IMR-90 (cell line): ENCODE results near the gene AGAP1. TPM values are rescaled to one million over a fixed set of nuclear protein-coding genes. Genes with fewer than 3 reads are reported as not detected.

ENCODE experiments used
- ATAC-seq: fragments of 200-7000 bp; cut with Tn5 transposase; 2 replicates; pipeline ENCODE4 v1.9.1; 2020; ENCODE audit warnings: low read depth, mild to moderate bottlenecking, moderate library complexity
- BruUV-seq: library from RNA; stranded (reverse); fragments of 400-500 nt; replicated peaks from 2 replicates; lab custom pipeline; 2021; lab: Mats Ljungman, UMichigan
- CTCF ChIA-PET: fragments of 300-600 bp; formaldehyde crosslinking; extraction: SDS; loops from one replicate; lab custom pipeline; 2021; ENCODE audit warnings: antibody characterized with exemption; lab: Yijun Ruan, JAX
- POLR2A ChIA-PET: fragments of 300-600 bp; sonication (Branson Sonifier 250); formaldehyde crosslinking; loops from one replicate; lab custom pipeline; 2022; ENCODE audit warnings: antibody characterized with exemption; ENCODE audit not compliant: unreplicated experiment; lab: Charles Lee
- DNase-seq: peaks from one replicate; pipeline ENCODE4 v3.0.0; 2013
- H2AFZ ChIP-seq: replicated peaks from 2 replicates; pipeline ENCODE3; 2013; ENCODE audit warnings: low read length, mild to moderate bottlenecking; ENCODE audit not compliant: poor library complexity
- H2AK5ac ChIP-seq: 2 replicates; pipeline ENCODE4 v1.6.1; 2013; ENCODE audit warnings: low read depth, low read length, inconsistent platforms
- H2AK9ac ChIP-seq: replicated peaks from 2 replicates; pipeline ENCODE3; 2013; ENCODE audit warnings: mild to moderate bottlenecking, low read depth, low read length, moderate library complexity; ENCODE audit not compliant: poor library complexity
- H2BK120ac ChIP-seq: 2 replicates; pipeline ENCODE4 v1.6.1; 2013; ENCODE audit warnings: low read depth, low read length, inconsistent platforms
- H2BK15ac ChIP-seq: 3 replicates; pipeline ENCODE4 v1.6.1; 2013; ENCODE audit warnings: low read depth, low read length, inconsistent platforms
- H2BK20ac ChIP-seq: 2 replicates; pipeline ENCODE4 v1.6.1; 2013; ENCODE audit warnings: low read depth, mild to moderate bottlenecking, inconsistent platforms, low read length, moderate library complexity
- H2BK5ac ChIP-seq: 2 replicates; pipeline ENCODE4 v1.6.1; 2013; ENCODE audit warnings: mild to moderate bottlenecking, low read depth, low read length, inconsistent platforms; ENCODE audit not compliant: poor library complexity, severe bottlenecking
- H3K14ac ChIP-seq: replicated peaks from 2 replicates; pipeline ENCODE4 v1.6.1; 2013; ENCODE audit warnings: low read depth, low read length, inconsistent platforms
- H3K18ac ChIP-seq: 2 replicates; pipeline ENCODE4 v1.6.1; 2013; ENCODE audit warnings: low read depth, low read length, control low read depth
- H3K23ac ChIP-seq: 2 replicates; pipeline ENCODE4 v1.6.1; 2013; ENCODE audit warnings: low read depth, low read length, inconsistent platforms
- H3K27ac ChIP-seq: 2 replicates; pipeline ENCODE4 v1.5.1; 2013; ENCODE audit warnings: mild to moderate bottlenecking, control low read depth, low read length; ENCODE audit not compliant: insufficient read depth
- H3K27me3 ChIP-seq: 2 replicates; pipeline ENCODE4 v1.6.1; 2013; ENCODE audit warnings: low read length; ENCODE audit not compliant: control insufficient read depth, insufficient read depth
- H3K36me3 ChIP-seq: 2 replicates; pipeline ENCODE4 v1.6.1; 2013; ENCODE audit warnings: low read length, mixed read lengths; ENCODE audit not compliant: control insufficient read depth, insufficient read depth
- H3K4ac ChIP-seq: 2 replicates; pipeline ENCODE4 v1.6.1; 2013; ENCODE audit warnings: low read depth, low read length, inconsistent platforms
- H3K4me1 ChIP-seq: 2 replicates; pipeline ENCODE4 v1.6.1; 2013; ENCODE audit warnings: low read length, mixed read lengths; ENCODE audit not compliant: control insufficient read depth, insufficient read depth
- H3K4me2 ChIP-seq: 2 replicates; pipeline ENCODE4 v1.6.1; 2013; ENCODE audit warnings: low read depth, mild to moderate bottlenecking, control low read depth, low read length, moderate library complexity
- H3K4me3 ChIP-seq: 2 replicates; pipeline ENCODE4 v1.5.1; 2013; ENCODE audit warnings: low read depth, mild to moderate bottlenecking, control low read depth, low read length, moderate library complexity; ENCODE audit not compliant: insufficient read depth
- H3K56ac ChIP-seq: 2 replicates; pipeline ENCODE4 v1.6.1; 2013; ENCODE audit warnings: low read length, inconsistent platforms; ENCODE audit not compliant: insufficient read depth; ENCODE audit errors: extremely low read depth
- H3K79me1 ChIP-seq, 2 experiments: 2 replicates each; pipeline ENCODE4 v1.6.1; 2013; ENCODE audit warnings: low read length in 2 of 2, inconsistent platforms in 1 of 2, low read depth in 1 of 2
- H3K9ac ChIP-seq: 2 replicates; pipeline ENCODE4 v1.6.1; 2013; ENCODE audit warnings: low read depth, low read length, control low read depth
- H3K9me1 ChIP-seq: 2 replicates; pipeline ENCODE4 v1.6.1; 2013; ENCODE audit warnings: low read length, inconsistent platforms; ENCODE audit not compliant: insufficient read depth
- H3K9me3 ChIP-seq: 2 replicates; pipeline ENCODE4 v1.6.1; 2013; ENCODE audit warnings: low read length; ENCODE audit not compliant: control insufficient read depth, insufficient read depth
- H4K20me1 ChIP-seq: 2 replicates; pipeline ENCODE4 v1.6.1; 2013; ENCODE audit warnings: low read length, inconsistent platforms; ENCODE audit not compliant: insufficient read depth
- H4K5ac ChIP-seq: 2 replicates; pipeline ENCODE4 v1.6.1; 2013; ENCODE audit warnings: mild to moderate bottlenecking, low read depth, low read length, control low read depth
- H4K8ac ChIP-seq, 2 experiments: 2 replicates each; pipeline ENCODE4 v1.6.1; 2013; ENCODE audit warnings: low read depth in 2 of 2, low read length in 2 of 2, control low read depth in 1 of 2, inconsistent platforms in 1 of 2
- H4K91ac ChIP-seq: 2 replicates; pipeline ENCODE4 v1.6.1; 2013; ENCODE audit warnings: low read depth, low read length, inconsistent platforms; ENCODE audit not compliant: insufficient read depth
- BHLHE40 ChIP-seq: fragments of 150-350 bp; IDR thresholded peaks from 2 replicates; pipeline ENCODE4 v1.6.1; 2016; ENCODE audit warnings: mild to moderate bottlenecking, low read depth, low read length
- CEBPB ChIP-seq: IDR thresholded peaks from 2 replicates; pipeline ENCODE4 v1.6.1; 2012; ENCODE audit warnings: low read depth, low read length, improper control_type of control experiment
- CHD1 ChIP-seq: IDR thresholded peaks from 2 replicates; pipeline ENCODE4 v1.6.1; 2012; ENCODE audit warnings: low read depth, low read length, improper control_type of control experiment
- FOS ChIP-seq: fragments of 150-350 bp; IDR thresholded peaks from 2 replicates; pipeline ENCODE4 v1.6.1; 2016; ENCODE audit warnings: low read depth, low read length
- MAZ ChIP-seq: IDR thresholded peaks from 2 replicates; pipeline ENCODE4 v1.6.1; 2012; ENCODE audit warnings: low read depth, mild to moderate bottlenecking, low read length, improper control_type of control experiment, moderate library complexity, borderline replicate concordance
- NFE2L2 ChIP-seq: fragments of 150-350 bp; IDR thresholded peaks from 2 replicates; pipeline ENCODE4 v1.6.1; 2016; ENCODE audit warnings: low read depth, mild to moderate bottlenecking, low read length
- POLR2A ChIP-seq: IDR thresholded peaks from 2 replicates; pipeline ENCODE4 v1.6.1; 2012; ENCODE audit warnings: mild to moderate bottlenecking, low read depth, low read length
- RAD21 ChIP-seq: IDR thresholded peaks from 2 replicates; pipeline ENCODE4 v1.6.1; 2012; ENCODE audit warnings: low read length, improper control_type of control experiment
- RCOR1 ChIP-seq: IDR thresholded peaks from 2 replicates; pipeline ENCODE4 v1.6.1; 2012; ENCODE audit warnings: mild to moderate bottlenecking, low read length, improper control_type of control experiment; ENCODE audit not compliant: insufficient replicate concordance
- SMC3 ChIP-seq: fragments of 150-350 bp; IDR thresholded peaks from 2 replicates; pipeline ENCODE4 v1.6.1; 2016; ENCODE audit warnings: low read depth, mild to moderate bottlenecking, antibody characterized with exemption, low read length, moderate library complexity
- WGBS, 2 experiments: methylation state at CpG; one replicate each; pipeline versions ENCODE4 v1.1.5 to v1.1.7; 2013; ENCODE audit warnings: missing lambda C conversion rate in 2 of 2; ENCODE audit not compliant: insufficient read length in 1 of 2; ENCODE audit errors: extremely low coverage in 2 of 2; 5-methylcytosine and 5-hydroxymethylcytosine counted together
- dilution Hi-C: fragments of 300-500 bp; cut with HindIII; formaldehyde crosslinking; loops from one replicate; pipeline ENCODE4 v1.14.3; 2018; ENCODE audit warnings: low sequenced_read_pairs; ENCODE audit not compliant: unreplicated experiment
- in situ Hi-C: fragments of 300-500 bp; cut with MboI; formaldehyde crosslinking; loops from 3 replicates; pipeline ENCODE4 v1.14.3; 2019; ENCODE audit warnings: low sequenced_read_pairs, inconsistent platforms, mixed read lengths
- intact Hi-C: fragments of 100-400 bp; cut with micrococcal nuclease; formaldehyde crosslinking; loops from 2 replicates; pipeline ENCODE4 v1.10.0; 2022
- polyA plus RNA-seq, 3 experiments: library from polyadenylated mRNA; depleted of rRNA; stranded (reverse); fragments of >200 nt; gene quantifications; 2 replicates each; pipeline ENCODE4 v1.2.3, GENCODE V29; 2012; ENCODE audit warnings: low replicate concordance in 1 of 3
- total RNA-seq: library from RNA; depleted of rRNA; stranded (reverse); fragments of >200 nt; gene quantifications from 2 replicates; pipeline ENCODE4 v1.2.3, GENCODE V29; 2012
- TF ChIP-seq, protein P1 (sequence below): conservative IDR thresholded peaks from 2 replicates; pipeline ENCODE4 v1.5.1; 2012; ENCODE audit warnings: mild to moderate bottlenecking, low read depth, low read length, improper control_type of control experiment
- TF ChIP-seq, protein P2 (sequence below): fragments of 150-350 bp; IDR thresholded peaks from 2 replicates; pipeline ENCODE4 v1.6.1; 2017; ENCODE audit warnings: mild to moderate bottlenecking, antibody characterized with exemption, low read length, low read depth
- TF ChIP-seq, protein P3 (sequence below): fragments of 150-350 bp; IDR thresholded peaks from 2 replicates; pipeline ENCODE4 v1.6.1; 2016; ENCODE audit warnings: low read depth, mild to moderate bottlenecking, low read length, moderate library complexity, borderline replicate concordance

AGAP1 gene
- total and polyA plus RNA-seq, 2 of the 4 experiments (the other 2 are of a cell fraction): 15.1 to 16.4 TPM

DNA sequence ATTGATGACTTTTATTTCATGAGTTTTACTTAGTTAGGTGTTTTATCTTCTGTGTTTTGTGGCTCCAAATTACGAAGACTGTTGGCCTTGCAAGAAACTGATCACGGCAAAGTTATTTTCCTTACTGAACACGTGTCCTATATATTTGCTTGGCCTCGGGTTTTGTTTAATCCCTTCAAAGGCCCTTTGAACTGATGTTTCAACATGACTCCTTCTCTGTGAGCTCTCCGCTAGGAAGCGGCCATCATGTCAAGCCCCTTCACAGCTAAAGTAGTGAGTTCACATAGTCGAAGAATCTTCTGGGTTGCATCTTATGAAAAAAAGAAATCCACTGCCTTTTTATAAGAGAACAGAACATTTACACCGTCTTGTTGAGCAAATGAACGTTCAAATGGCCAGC is 515.0 kb downstream of the AGAP1 start:
- no peak overlapping the region for H2AK5ac ChIP-seq
- dilution Hi-C loops: no loop called here
- CTCF ChIA-PET: no interaction called here

More for the DNA sequence above, 515.0 kb downstream of the AGAP1 start:
- no peaks in the 10 kb centered on the region for H3K79me1 ChIP-seq
- no peak overlapping the region for H3K14ac ChIP-seq
- ATAC-seq (no peak), DNase-seq (no peak)
- H2BK120ac ChIP-seq: no peak overlapping the region
- H3K27ac ChIP-seq: no peak overlapping the region
- no peak overlapping the region for H3K4me3 ChIP-seq
- H4K20me1 ChIP-seq: no peaks in the 10 kb centered on the region
- H3K9ac ChIP-seq: no peak overlapping the region
- H4K8ac ChIP-seq: no peak overlapping the region
- H3K9me3 ChIP-seq: no peaks in the 10 kb centered on the region
- no peak overlapping the region for H4K91ac ChIP-seq
- no peak overlapping the region for H2AK9ac ChIP-seq
- no peaks in the 10 kb centered on the region for H3K4me1 ChIP-seq
- BruUV-seq: no TSS peak
- no peak overlapping the region for H3K23ac ChIP-seq
- no peak overlapping the region for H3K56ac ChIP-seq
- no peak overlapping the region for H3K4me2 ChIP-seq
- H2BK15ac ChIP-seq: no peak overlapping the region
- H3K27me3 ChIP-seq: no peaks in the 10 kb centered on the region
- H4K5ac ChIP-seq: no peak overlapping the region
- H2BK20ac ChIP-seq: no peak overlapping the region
- WGBS, 2 experiments: 63% methylated on average over 2 of the region's 9 CpGs; no CpG with 5 or more reads in 1 of the 2 experiments
- no peak overlapping the region for H2AFZ ChIP-seq
- in situ Hi-C loops: no loop called here
- H3K4ac ChIP-seq: no peak overlapping the region
- H2BK5ac ChIP-seq: no peak overlapping the region
- no peak overlapping the region for H3K18ac ChIP-seq
- TF ChIP-seq POLR2A: no peak
- no peak for TF ChIP-seq CEBPB
- TF ChIP-seq BHLHE40: no peak
- TF ChIP-seq, protein P1, sequence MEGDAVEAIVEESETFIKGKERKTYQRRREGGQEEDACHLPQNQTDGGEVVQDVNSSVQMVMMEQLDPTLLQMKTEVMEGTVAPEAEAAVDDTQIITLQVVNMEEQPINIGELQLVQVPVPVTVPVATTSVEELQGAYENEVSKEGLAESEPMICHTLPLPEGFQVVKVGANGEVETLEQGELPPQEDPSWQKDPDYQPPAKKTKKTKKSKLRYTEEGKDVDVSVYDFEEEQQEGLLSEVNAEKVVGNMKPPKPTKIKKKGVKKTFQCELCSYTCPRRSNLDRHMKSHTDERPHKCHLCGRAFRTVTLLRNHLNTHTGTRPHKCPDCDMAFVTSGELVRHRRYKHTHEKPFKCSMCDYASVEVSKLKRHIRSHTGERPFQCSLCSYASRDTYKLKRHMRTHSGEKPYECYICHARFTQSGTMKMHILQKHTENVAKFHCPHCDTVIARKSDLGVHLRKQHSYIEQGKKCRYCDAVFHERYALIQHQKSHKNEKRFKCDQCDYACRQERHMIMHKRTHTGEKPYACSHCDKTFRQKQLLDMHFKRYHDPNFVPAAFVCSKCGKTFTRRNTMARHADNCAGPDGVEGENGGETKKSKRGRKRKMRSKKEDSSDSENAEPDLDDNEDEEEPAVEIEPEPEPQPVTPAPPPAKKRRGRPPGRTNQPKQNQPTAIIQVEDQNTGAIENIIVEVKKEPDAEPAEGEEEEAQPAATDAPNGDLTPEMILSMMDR: no peak
- TF ChIP-seq, protein P2, sequence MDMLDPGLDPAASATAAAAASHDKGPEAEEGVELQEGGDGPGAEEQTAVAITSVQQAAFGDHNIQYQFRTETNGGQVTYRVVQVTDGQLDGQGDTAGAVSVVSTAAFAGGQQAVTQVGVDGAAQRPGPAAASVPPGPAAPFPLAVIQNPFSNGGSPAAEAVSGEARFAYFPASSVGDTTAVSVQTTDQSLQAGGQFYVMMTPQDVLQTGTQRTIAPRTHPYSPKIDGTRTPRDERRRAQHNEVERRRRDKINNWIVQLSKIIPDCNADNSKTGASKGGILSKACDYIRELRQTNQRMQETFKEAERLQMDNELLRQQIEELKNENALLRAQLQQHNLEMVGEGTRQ: no peak
- TF ChIP-seq, protein P3, sequence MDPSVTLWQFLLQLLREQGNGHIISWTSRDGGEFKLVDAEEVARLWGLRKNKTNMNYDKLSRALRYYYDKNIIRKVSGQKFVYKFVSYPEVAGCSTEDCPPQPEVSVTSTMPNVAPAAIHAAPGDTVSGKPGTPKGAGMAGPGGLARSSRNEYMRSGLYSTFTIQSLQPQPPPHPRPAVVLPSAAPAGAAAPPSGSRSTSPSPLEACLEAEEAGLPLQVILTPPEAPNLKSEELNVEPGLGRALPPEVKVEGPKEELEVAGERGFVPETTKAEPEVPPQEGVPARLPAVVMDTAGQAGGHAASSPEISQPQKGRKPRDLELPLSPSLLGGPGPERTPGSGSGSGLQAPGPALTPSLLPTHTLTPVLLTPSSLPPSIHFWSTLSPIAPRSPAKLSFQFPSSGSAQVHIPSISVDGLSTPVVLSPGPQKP: no peak
- TF ChIP-seq RAD21: no peak
- no peak for TF ChIP-seq MAZ
- no peak for TF ChIP-seq SMC3
- no peak for TF ChIP-seq FOS
- no peak for TF ChIP-seq NFE2L2
- no peak for TF ChIP-seq RCOR1
- TF ChIP-seq CHD1: no peak
- intact Hi-C loops: no loop called here
- POLR2A ChIA-PET: no interaction called here
- H3K9me1 ChIP-seq: no peaks in the 10 kb centered on the region
- H3K36me3 ChIP-seq: no peaks in the 10 kb centered on the region
